DMS79 (cell line): ENCODE results near the gene GCG.

Experiments used
- DNase-seq: peaks from one replicate; lab custom pipeline; 2025; lab: John Stamatoyannopoulos, UW

The GCG gene

DNA sequence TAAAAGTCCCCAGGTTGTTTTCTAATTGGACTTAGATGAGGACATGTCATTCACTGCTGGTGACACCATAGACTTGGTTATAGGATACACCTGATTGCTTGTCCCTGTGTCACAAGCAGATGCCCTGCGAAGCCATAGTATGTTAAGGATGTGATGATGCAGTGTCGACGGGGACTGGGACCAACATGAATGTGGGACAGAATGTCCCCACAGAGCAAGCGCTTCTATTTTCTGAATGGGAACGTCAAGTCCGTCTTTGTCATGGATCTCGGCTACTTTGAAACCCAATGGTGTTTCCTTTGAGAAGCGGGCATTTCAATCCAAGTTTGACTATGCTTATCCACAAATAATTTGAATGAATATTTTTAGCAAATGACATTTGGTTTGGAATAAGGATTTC lies 2.1 kb downstream of the GCG start:
- DNase-seq = no peak

DNA sequence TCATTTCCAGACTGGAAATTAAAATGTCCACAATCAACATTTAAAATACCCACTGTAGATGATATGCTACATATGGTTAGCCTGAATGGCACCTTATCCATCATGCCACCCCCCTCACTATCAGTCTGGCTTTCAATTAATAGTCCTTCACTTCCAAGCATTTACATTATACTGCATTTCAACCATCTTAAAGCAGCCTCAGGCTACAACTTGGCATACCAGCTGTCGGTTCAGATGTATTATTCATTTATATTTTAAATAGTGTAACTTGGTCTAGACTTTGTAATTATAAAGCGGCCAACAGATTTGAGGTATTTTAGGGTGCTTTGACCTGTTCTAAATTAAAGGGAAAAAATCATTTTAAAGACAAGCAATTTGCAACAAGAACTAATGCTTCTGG lies 2.6 kb downstream of the GCG start:
- DNase-seq = no peak

DNA sequence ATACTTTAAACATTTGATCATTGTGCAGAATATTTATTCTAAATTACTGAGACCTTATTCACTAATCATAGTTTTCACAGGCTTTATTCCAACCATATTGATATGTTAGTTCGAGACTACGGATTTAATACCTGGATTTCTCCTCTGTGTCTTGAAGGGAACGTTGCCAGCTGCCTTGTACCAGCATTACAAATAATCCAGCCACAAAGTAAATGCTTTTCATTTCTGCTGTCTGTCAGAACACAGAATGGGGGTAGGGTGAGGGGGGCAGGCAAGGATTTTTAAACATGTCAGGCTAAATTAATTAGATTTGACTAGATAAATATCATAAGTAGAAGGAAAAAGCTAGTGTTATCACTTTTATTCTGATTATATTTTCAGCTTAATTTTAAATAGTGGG lies 3.1 kb downstream of the GCG start:
- DNase-seq = no peak

DNA sequence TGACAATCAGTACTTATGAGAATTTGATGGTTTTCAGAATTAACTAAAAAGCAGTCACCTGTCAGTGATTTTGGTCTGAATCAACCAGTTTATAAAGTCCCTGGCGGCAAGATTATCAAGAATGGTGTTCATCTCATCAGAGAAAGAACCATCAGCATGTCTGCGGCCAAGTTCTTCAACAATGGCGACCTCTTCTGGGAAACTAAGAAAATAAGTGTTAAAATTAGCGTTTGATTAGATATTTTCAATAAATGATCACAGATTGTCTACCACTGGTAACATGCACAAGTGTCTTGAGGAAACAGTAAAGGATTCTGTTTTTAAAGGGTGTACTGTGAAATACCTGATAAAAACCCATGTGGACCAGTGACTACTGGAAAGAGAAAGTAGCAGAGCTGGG lies 8.1 kb downstream of the GCG start:
- DNase-seq = no peak

DNA sequence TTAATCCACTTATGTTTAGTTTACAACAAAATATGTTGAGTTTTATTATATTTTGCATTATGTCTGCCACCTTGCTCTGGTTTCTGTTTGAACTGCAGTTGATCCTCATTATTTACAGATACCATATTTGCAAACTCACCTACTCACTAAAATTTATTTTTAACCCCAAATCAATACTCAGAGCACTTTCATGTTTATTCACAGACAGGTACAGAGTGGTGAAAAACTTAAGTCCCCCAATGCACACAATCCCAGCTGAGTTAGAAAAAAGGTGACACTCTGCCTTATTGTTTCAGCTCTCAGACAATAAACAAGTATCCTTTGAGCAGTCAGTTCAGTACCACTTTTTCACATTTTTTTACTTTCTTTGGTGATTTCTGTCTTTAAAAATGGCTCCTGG lies 13.7 kb downstream of the GCG start:
- DNase-seq = no peak

DNA sequence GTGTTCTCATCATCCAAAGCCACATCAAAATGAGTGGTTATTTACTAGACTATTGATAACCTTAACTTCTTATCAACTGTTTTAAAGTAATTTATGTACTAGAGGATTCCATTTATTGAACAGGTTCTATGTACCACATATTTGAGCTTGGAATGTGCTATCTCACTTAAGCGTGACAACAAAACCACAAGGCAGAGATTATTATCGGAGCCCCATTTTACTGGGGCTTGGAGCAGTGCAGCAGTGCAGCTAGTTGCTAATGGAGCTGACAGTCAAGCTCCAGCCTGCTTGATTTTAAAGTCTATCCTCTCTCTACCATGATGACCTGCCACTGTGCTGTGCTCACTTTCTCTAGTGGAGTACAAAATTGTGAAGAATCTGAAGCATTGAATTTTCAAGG lies 24.6 kb downstream of the GCG start:
- DNase-seq = no peak

DNA sequence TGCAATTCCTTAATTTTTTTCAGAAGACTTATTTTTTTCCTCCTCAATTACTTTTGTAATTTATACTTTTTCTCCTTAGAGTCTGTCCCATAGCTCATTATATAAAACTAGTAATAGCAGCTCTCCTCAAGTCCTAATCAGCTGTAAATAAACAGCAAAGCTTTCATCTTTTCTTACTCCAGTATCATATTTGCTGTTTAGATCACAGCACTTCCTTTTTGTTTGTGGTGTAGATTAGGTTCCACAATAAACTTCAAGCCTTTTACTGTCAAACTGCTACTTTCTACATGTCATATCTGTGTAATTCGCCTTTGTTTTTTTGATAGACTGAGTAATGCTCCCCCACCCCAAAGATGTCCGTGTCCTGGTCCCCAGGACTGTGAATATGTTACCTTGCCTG lies 25.5 kb downstream of the GCG start:
- DNase-seq = no peak

DNA sequence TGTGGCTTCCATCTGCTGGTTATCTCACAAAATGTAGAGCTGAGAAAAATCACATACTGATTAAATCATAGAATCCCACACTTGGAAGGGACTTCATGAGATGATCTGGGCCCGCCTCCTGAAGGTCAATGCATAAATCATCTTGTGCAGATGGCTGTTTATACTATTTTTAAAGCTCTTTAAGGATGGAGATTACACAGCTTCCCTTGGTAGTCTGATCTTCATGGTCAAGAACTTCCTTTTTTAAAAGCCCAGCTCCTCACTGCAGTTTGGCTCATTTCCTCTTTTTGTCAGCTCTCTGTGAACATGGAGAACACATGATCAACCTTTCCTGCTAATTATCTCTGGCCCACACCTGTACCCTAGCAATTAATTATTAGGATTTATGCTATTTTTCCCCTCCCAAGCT lies 25.9 kb downstream of the GCG start:
- no peak for DNase-seq

DNA sequence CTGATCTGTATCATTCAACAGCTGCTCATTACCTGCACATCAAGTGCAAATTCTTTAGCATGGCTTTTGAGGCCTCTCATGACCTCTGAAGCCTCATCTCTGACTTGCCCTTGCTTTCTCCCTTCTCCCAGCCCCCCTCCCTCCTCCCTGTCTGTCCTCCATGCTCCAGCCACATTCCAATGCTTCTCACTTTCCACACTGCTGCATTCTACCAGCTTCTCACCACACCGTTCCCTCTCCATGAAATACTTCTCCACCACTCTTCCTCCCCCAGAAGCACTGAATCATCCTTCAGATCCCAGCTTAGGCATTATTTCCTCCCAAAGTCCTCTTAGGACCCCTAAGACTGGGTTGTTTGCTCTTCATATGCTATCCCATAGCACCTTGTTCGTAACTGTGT lies 26.9 kb downstream of the GCG start:
- no peak for DNase-seq

DNA sequence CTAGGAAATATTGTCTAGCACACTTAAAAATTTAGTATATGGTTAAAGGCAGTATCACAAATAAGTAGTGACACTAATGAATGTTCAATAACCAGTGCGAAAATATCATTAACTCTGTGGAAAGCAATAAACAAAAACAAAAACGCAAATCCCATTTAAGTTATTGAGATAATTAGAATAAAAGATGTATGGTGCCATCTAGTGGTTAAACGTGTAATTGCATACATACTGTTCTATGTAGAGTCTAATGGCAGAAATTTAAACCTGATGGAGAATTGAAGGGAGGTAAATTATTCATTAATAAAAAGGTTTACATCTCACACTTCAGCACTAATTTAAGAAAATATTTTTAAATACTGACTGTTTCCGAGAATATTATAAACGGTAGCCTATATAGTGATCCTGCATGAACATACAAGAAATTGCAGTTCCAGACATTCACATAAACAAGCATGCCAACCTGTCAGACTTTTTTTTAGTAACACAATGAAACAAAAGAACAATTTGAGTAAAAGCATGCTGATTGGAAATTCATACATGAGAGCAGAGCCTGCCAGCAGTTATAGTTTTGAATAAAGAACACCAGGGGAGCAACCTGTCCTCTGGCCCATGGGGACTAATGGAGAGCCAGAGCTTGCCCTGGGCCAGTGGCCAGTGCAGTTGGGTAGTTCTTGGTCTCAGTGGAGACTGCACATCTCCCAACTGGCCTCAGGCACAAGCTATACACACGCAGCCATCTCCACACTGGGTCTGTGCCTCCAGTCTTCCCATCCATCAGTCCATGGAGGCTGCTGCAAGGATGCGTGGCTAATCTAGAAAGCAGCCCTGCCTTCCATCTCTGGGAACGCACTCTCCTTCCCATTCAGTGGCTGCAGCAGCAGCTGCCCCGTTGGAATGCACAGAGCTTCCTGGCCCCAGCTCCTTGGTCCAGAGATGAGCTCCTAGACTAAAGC lies 28.0 kb downstream of the GCG start:
- peak; percentile 15 for DNase-seq

DNA sequence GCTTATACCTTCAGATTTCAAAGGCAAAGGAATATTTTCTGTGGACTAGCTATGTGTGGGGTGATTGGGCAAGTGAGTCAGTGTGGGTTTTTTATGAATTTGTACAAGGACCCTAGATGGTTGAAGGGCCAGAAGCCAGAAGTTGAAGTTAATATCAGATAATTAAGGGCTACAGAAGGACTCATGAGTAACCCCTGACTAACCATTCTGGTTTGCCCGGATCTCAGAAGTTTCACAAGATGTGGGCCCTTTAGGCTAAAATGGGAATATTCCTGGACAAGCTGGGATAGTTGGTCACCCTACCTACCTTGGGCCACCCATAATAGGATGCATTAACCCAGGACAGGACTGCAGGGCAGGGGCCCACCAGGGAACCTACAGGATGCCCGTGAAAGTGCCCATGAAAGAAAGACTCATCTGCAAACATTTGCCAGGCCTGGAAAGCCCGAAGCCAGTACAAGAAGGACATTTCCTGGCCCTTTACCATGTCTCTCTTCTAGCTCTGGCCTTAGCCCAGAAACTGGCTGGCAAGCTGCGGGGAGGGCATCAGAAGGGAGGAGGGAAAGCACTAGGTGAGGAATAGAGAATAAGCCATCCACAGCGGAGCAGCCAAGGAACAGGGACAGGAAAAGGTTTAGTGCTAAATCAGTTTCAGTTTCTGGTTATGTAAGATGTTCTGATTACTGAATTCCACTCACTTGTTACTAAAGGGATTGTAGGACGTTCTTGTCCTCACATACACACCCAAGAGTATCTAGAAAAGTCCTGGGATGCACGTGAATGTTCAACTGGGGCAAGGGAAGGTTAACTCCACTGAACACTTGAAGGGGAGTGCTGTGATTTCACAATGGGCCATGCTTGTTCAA lies 33.6 kb downstream of the GCG start:
- DNase-seq = no peak

DNA sequence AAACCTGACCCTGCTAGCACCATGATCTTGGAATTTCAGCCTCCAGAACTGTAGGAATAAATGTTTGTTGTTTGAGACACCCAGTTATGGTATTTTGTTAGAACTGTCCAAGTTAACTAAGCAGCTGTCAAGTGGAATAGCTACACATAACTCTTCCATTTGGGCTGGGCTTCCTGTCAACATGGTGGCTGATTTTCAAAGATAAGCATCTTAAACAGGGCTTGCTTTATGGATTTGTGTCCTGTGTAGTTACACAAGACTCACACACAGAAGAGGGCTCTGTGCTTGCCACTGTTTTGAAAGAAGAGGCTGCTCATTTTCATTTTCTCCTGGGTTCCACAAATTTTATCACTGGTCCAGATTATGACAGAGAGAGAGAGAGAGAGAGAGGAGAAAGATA lies 35.7 kb downstream of the GCG start:
- DNase-seq = no peak

DNA sequence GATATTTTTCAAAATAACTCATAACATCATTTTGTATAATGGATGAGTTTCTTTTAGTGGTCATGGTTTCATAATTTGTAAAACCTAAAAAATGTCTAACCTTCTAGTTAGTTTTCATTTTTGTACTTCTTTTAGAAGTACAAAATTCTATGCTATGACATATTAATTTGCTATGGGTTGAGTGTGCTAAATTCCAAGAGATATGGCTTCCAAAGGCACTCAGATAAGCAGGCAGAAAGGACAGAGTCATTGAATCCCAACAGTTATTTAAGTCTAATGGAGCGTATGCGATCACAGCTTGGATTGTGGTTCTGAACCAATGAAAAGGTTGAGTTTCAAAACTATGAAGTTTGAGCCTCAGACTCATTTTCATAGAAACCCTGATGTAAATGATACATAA lies 37.0 kb downstream of the GCG start:
- DNase-seq = no peak

DNA sequence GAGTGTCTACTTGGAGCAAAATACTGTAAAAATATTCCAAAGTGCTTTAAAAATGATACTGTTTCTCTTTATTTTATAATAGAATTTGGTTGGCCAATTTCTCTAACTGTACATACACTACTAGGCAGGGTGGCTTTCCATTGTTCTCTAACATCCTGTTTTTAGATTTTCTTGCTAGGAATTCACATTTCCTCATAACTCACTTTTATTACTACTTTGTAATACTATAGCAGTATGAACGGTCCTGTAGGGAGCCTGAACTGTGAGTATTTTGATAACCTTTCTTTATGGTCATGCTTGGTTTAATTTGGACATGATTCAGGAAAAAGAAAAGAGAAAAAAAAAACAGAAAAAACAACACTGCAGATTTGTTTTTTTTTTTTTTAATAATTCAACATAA lies 37.8 kb downstream of the GCG start:
- DNase-seq = no peak

DNA sequence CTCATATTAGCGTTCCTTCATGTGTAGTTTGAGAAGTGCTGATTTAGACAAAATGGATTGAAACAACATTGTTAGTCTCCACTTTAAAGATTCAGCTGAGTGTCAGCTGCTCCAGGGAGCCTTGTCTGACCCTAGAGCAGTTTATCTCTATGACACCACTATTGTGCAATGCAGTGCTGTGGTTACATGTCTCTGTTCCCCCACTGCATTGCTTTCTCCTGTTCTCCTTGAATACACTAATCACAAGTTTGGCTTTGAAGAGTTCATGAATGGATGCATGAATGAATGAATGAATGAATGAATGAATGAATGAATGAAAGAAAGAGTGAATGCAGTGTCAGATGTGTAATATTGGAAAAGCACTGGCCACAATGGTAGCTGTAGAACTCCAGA lies 38.3 kb downstream of the GCG start:
- no peak for DNase-seq

DNA sequence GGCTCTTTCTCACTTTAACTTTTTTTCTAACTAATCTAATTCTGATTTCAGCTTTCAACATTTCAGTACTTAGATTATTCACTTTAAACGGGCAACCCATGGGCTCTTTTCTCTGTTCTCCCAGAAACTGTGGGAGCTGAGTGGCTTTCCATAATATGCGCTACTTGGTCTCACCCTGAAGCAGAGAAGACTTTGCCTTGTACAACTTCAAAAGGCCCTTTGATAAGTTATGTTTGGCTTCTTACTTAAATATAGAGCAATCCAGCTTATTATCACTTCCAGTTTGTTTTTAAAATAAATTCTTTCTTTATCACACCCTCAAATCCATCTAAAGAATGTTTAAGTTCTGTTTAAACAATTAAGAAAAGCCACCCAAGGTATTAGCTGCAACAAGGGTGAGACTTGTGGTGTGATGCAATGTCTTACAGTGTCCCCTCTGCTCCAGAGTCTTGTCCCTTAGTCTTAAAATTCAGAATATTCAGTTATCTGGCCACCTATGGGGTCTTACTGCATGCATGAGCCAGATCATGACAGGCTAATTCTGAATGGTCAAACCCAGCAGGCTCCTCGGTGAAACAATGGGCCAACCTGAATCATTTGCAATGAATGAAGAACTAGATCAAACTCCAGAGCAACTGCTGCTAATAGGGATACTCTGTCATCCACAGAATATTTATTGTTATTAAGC lies 38.8 kb downstream of the GCG start:
- DNase-seq = no peak

DNA sequence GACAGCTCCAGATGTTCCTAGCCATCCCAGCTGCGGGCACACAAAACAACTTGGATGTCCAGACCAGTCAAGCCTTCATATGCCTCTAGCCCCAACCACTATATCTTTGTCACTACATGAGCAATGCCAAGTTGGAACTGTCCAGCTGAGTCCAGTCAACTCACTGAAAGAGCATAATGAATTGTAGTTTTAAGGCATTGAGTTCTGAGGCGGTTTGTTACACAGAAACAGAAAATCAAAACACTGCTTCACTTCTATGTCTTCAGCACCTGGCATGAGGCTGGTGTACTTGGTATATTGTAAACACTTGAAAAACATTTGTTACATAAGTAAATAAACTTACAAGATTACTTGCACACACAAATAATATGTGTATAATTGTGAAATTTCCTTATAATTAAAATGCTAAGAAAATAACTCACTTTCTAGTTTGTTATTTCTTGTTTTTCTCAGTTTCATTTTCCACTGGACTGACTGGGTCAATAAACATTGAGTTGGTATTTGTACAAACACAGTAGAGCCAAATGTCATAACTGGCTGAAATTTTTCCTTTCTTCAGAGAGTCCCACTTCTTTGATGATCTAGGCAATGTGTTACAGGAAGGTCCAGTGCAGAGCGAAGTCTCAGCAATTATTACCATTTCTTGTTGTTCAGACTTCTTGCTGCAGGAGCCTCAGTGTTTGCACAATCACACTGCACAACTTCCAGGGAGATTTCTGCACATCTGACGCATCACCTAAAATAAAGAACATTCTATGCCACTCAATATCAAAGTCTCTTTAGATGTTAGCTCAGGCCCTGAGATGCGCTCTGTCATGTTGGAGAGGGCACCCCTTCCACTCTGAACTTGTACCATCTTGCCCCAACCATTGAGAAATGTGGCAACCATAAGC lies 39.8 kb downstream of the GCG start:
- no peak for DNase-seq

DNA sequence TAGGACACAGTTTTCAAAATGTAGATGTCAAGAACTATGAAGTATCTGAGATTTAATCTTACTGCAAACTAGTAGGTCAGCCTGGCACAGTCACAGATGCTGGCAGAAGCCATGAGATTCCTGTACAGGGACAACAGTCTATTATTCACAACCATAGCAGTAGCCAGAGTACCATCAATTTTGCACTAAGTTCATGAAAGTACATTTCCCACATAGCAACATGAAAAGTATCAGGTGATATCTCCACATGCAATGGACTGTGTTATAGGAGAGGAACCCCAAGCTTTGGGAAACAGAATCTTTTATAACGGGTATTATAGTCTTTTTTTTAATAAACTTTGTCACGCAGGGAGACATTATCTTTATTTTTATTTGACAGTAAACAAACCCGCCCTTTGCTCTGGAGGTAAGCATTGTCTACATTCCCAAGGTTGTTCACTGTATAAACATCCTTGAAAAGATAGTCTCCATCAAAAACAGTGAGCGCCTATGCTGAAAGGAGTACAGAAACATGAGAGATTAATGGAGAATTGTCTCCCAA lies 44.6 kb downstream of the GCG start:
- DNase-seq = no peak

DNA sequence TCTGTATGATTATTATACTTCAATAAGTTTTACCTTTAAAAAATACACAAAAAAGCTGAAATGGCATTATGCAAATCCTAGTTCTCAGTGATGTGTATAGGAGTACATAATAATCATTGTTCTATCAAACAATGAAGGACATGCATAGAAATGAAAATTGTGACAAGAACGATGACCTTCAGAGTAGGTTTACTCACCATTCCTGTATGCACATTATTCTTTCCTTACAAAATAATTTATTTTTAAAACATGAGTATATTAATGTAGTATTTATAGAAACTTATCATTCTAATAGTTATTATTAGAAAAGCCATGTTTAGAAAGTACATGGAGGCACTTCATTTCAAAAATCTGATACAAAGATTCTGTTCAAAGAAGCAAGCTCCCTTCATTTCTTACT lies 45.3 kb downstream of the GCG start:
- DNase-seq = no peak

DNA sequence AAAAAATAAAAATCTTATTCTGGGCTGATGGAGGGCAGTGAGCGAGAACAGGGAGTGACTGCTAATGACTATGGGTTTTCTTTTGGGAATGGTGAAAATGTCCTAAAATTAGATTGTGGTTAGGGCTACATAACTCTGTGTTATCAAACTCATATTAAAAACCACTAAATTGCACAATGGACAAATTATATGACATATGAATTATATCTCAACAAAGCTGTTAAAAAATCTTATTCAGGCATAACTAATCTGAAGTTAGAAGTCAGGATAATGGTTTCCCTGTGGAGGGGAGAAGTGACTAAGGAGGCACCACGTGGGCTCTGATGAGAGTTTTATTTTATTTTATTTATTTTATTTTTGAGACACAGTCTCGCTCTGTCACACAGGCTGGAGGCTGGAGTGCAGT lies 45.9 kb downstream of the GCG start:
- no peak for DNase-seq

DNA sequence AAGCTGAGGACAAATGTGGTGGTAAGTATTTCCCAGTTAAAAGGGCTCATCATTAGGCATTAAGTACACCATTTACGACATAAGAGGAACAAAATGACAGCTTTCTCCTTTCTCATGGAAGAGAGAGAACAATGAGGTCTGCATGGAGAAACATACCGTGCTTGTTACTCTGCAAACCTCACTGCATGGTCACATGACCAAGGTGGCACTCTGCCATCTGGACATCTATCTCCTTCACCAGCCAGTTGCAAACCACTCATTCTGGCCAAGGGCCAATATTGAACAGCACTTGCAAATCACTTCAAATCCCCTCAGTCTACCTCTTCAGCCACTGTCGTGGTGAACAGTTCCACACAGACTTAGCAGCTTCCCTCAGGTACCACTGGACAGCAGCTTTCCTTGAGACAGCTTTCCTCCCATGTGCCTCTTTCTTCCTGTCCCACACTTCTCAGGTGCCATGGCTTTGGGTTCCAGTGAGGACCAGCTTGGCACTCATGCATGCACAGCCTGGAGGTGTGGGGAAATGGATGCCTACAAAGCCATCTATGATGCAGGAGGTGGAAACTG lies 48.5 kb downstream of the GCG start:
- peak; percentile 60 for DNase-seq
